Epithelial cell of prostate (primary cell): ENCODE results near the gene RNU11.
"Not testable (repeated sequence)": the region's sequence is repeated elsewhere in the genome, so short reads cannot be mapped to it uniquely, and the experiment has no call there.

ENCODE experiments used
- DNase-seq: peaks from one replicate; pipeline ENCODE4 v3.0.0-alpha.2; 2011; ENCODE audit warnings: low read depth, low spot score
- H3K27ac ChIP-seq: fragments of 450-650 bp; 2 replicates; pipeline ENCODE4 v1.5.1; 2017; ENCODE audit warnings: mild to moderate bottlenecking

The RNU11 gene

GRCh38 chr1:28648474-28649198 is at the start of gene RNU11:
TSS of gene RNU11 (plus strand) at chr1:28648600.
- peak within 1 kb of the TSS; percentile 90 for H3K27ac ChIP-seq
- peak; percentile 99 for DNase-seq

- DNase-seq: peak; percentile 65
- H3K27ac ChIP-seq: peak overlapping the region; percentile 45
These were observed 46.7 kb upstream of the RNU11 start for GRCh38 chr1:28601696-28602095.

- H3K27ac ChIP-seq: peak overlapping the region; percentile 45
- no peak for DNase-seq
These were observed 45.6 kb upstream of the RNU11 start for GRCh38 chr1:28602536-28603439.

- H3K27ac ChIP-seq: no peak overlapping the region
- DNase-seq: no peak
These were observed 44.0 kb upstream of the RNU11 start for GRCh38 chr1:28604411-28604810.

- no peak for DNase-seq
- H3K27ac ChIP-seq: no peak overlapping the region
These were observed 43.4 kb upstream of the RNU11 start for GRCh38 chr1:28604962-28605361.

- DNase-seq: no peak
- H3K27ac ChIP-seq: no peak overlapping the region
These were observed 41.6 kb upstream of the RNU11 start for GRCh38 chr1:28606771-28607170.

- no peak overlapping the region for H3K27ac ChIP-seq
- no peak for DNase-seq
These were observed 35.2 kb upstream of the RNU11 start for GRCh38 chr1:28613175-28613574.

- no peak overlapping the region for H3K27ac ChIP-seq
- DNase-seq: no peak
These were observed 16.7 kb upstream of the RNU11 start for GRCh38 chr1:28631713-28632112.

- H3K27ac ChIP-seq: no peak overlapping the region
- DNase-seq: no peak
These were observed 15.8 kb upstream of the RNU11 start for GRCh38 chr1:28632560-28632959.

GRCh38 chr1:28640766-28641165 is 7.6 kb upstream of the RNU11 start:
- DNase-seq: no peak
- H3K27ac ChIP-seq: no peak overlapping the region

- no peak for DNase-seq
These were observed 6.1 kb upstream of the RNU11 start for GRCh38 chr1:28642056-28642846.

GRCh38 chr1:28642847-28643635 is 5.4 kb upstream of the RNU11 start, which contains the start of gene TAF12:
TSS of gene TAF12 (minus strand) at chr1:28643067. CDS start at chr1:28622081, 20,986 bp downstream.
- peak; percentile 84 for DNase-seq
- peak within 1 kb of the TSS; percentile 93 for H3K27ac ChIP-seq

More at GRCh38 chr1:28642056-28642846, 6.1 kb upstream of the RNU11 start:
- H3K27ac ChIP-seq: peak overlapping the region; percentile 93

GRCh38 chr1:28644494-28644893 is 3.9 kb upstream of the RNU11 start:
- DNase-seq: no peak
- H3K27ac ChIP-seq: peak overlapping the region; percentile 93

GRCh38 chr1:28645406-28645805 is 3.0 kb upstream of the RNU11 start:
- not testable (repeated sequence) for H3K27ac ChIP-seq, DNase-seq

GRCh38 chr1:28646040-28646439 is 2.4 kb upstream of the RNU11 start:
- DNase-seq: no peak
- no peak overlapping the region for H3K27ac ChIP-seq

GRCh38 chr1:28648008-28648473 is 359 bp upstream of the RNU11 start:
- peak overlapping the region; percentile 90 for H3K27ac ChIP-seq
- peak; percentile 80 for DNase-seq

GRCh38 chr1:28653063-28653462 is 4.7 kb downstream of the RNU11 start:
- DNase-seq, H3K27ac ChIP-seq: not testable (repeated sequence)

GRCh38 chr1:28653870-28654269 is 5.5 kb downstream of the RNU11 start:
- DNase-seq, H3K27ac ChIP-seq: not testable (repeated sequence)
